H1 (cell line): ENCODE measurements around the gene PIBF1. TPM values are rescaled to one million over a fixed set of nuclear protein-coding genes. Genes with fewer than 3 reads are reported as not detected.

Source experiments
- CTCF ChIA-PET: fragments of 300-600 bp; sonication (Branson Sonifier 250); formaldehyde crosslinking; loops from one replicate; lab custom pipeline; 2021; ENCODE audit not compliant: partially characterized antibody; lab: Charles Lee
- POLR2A ChIA-PET: fragments of 300-600 bp; sonication (Branson Sonifier 250); formaldehyde crosslinking; loops from one replicate; lab custom pipeline; 2021; ENCODE audit warnings: inconsistent platforms; ENCODE audit not compliant: partially characterized antibody; lab: Charles Lee
- DNase-seq, 2 experiments: peaks; one replicate each; pipeline versions ENCODE4 v3.0.0 to v3.0.0-alpha.2; 2010 to 2022; ENCODE audit warnings: low spot score in 2 of 2, low read depth in 1 of 2, mixed read lengths in 1 of 2
- FAIRE-seq: peaks from 2 replicates; lab custom pipeline; 2011; peaks lifted over from hg19 to GRCh38; lab: Jason Lieb, UNC
- H2AFZ ChIP-seq: 2 replicates; pipeline ENCODE4 v1.8.1; 2012; ENCODE audit warnings: low read length, inconsistent platforms
- H2AK5ac ChIP-seq: 2 replicates; pipeline ENCODE4 v1.6.1; 2013; ENCODE audit warnings: low read depth, low read length
- H2BK120ac ChIP-seq: replicated peaks from 2 replicates; pipeline ENCODE3; 2013; ENCODE audit warnings: low read depth, low read length, inconsistent platforms
- H2BK12ac ChIP-seq: 2 replicates; pipeline ENCODE4 v1.6.1; 2013; ENCODE audit warnings: low read depth, low read length
- H2BK15ac ChIP-seq: 2 replicates; pipeline ENCODE4 v1.6.1; 2013; ENCODE audit warnings: low read length
- H2BK20ac ChIP-seq: 2 replicates; pipeline ENCODE4 v1.6.1; 2013; ENCODE audit warnings: low read length
- H2BK5ac ChIP-seq: 2 replicates; pipeline ENCODE4 v1.6.1; 2013; ENCODE audit warnings: low read depth, low read length
- H3K14ac ChIP-seq: 2 replicates; pipeline ENCODE4 v1.6.1; 2013; ENCODE audit warnings: inconsistent platforms; ENCODE audit not compliant: insufficient read length
- H3K18ac ChIP-seq: 2 replicates; pipeline ENCODE4 v1.6.1; 2013; ENCODE audit warnings: low read length; ENCODE audit errors: extremely low read depth
- H3K23ac ChIP-seq: 2 replicates; pipeline ENCODE4 v1.6.1; 2013; ENCODE audit warnings: inconsistent platforms; ENCODE audit not compliant: insufficient read length
- H3K23me2 ChIP-seq: 2 replicates; pipeline ENCODE4 v1.6.1; 2013; ENCODE audit warnings: low read depth, low read length
- H3K27ac ChIP-seq: 2 replicates; pipeline ENCODE4 v1.6.1; 2011; ENCODE audit warnings: low read depth, low read length, inconsistent platforms
- H3K27me3 ChIP-seq, 4 experiments: replicated peaks in 1 of 4; 1 replicate in 1 of 4; 2 replicates in 3 of 4; pipeline versions ENCODE4 v1.6.1 to v1.8.1; 2011 to 2013; ENCODE audit warnings: low read length in 3 of 4, mild to moderate bottlenecking in 3 of 4, inconsistent platforms in 2 of 4, mixed read lengths in 2 of 4, moderate library complexity in 1 of 4; ENCODE audit not compliant: control insufficient read depth in 3 of 4, insufficient read depth in 3 of 4; ENCODE audit errors: extremely low read depth in 1 of 4
- H3K36me3 ChIP-seq, 4 experiments: 2 replicates each; pipeline versions ENCODE4 v1.6.1 to v1.8.1; 2011 to 2013; ENCODE audit warnings: mild to moderate bottlenecking in 4 of 4, low read length in 3 of 4, moderate library complexity in 2 of 4, control low read depth in 1 of 4, inconsistent platforms in 1 of 4; ENCODE audit not compliant: insufficient read depth in 4 of 4, control insufficient read depth in 2 of 4
- H3K4ac ChIP-seq: replicated peaks from 2 replicates; pipeline ENCODE3; 2013; ENCODE audit warnings: low read length, low read depth, mixed read lengths, inconsistent platforms; ENCODE audit not compliant: insufficient read length
- H3K4me1 ChIP-seq, 4 experiments: replicated peaks in 1 of 4; 1 replicate in 1 of 4; 2 replicates in 3 of 4; pipeline versions ENCODE4 v1.6.1 to v1.8.1; 2011 to 2013; ENCODE audit warnings: low read length in 3 of 4, inconsistent platforms in 2 of 4, mixed read lengths in 1 of 4; ENCODE audit not compliant: insufficient read depth in 4 of 4, control insufficient read depth in 3 of 4
- H3K4me2 ChIP-seq, 2 experiments: 2 replicates each; pipeline versions ENCODE4 v1.6.1 to v1.8.1; 2011 to 2013; ENCODE audit warnings: low read depth in 2 of 2, low read length in 2 of 2, control low read depth in 1 of 2, inconsistent platforms in 1 of 2, mild to moderate bottlenecking in 1 of 2; ENCODE audit not compliant: insufficient read depth in 1 of 2
- H3K4me3 ChIP-seq, 4 experiments: fragments of 200-600, 300-600 bp in 1 of 4; sonication (generic), shearing (Covaris generic), sonication (Bioruptor Twin) in 1 of 4; 2 replicates each; pipeline versions ENCODE4 v1.5.1 to v1.8.1; 2011 to 2016; ENCODE audit warnings: low read length in 4 of 4, low read depth in 3 of 4, control low read depth in 2 of 4, inconsistent platforms in 2 of 4, mild to moderate bottlenecking in 2 of 4, mixed read lengths in 1 of 4, moderate library complexity in 1 of 4; ENCODE audit not compliant: insufficient read depth in 2 of 4; ENCODE audit errors: extremely low read depth in 1 of 4
- H3K56ac ChIP-seq: replicated peaks from 2 replicates; pipeline ENCODE3; 2013; ENCODE audit warnings: low read depth, mild to moderate bottlenecking, mixed read lengths, low read length, inconsistent platforms; ENCODE audit not compliant: insufficient read length
- H3K79me1 ChIP-seq: 2 replicates; pipeline ENCODE4 v1.6.1; 2013; ENCODE audit warnings: low read depth, low read length, control low read depth
- H3K79me2 ChIP-seq, 2 experiments: 2 replicates each; pipeline versions ENCODE4 v1.6.1 to v1.8.1; 2012 to 2013; ENCODE audit warnings: low read length in 2 of 2, mild to moderate bottlenecking in 2 of 2, inconsistent platforms in 1 of 2; ENCODE audit not compliant: insufficient read depth in 2 of 2, control insufficient read depth in 1 of 2
- H3K9ac ChIP-seq, 4 experiments: replicated peaks in 1 of 4; 1 replicate in 1 of 4; 2 replicates in 3 of 4; pipeline versions ENCODE4 v1.6.1 to v1.8.1; 2011 to 2013; ENCODE audit warnings: low read depth in 3 of 4, low read length in 3 of 4, control low read depth in 2 of 4, mild to moderate bottlenecking in 2 of 4, moderate library complexity in 2 of 4, inconsistent platforms in 1 of 4; ENCODE audit errors: extremely low read depth in 1 of 4
- H3K9me3 ChIP-seq, 2 experiments: 2 replicates each; pipeline versions ENCODE4 v1.6.1 to v1.8.1; 2012 to 2013; ENCODE audit warnings: mild to moderate bottlenecking in 2 of 2, moderate library complexity in 2 of 2, control low read depth in 1 of 2, inconsistent platforms in 1 of 2, low read depth in 1 of 2, low read length in 1 of 2, mixed read lengths in 1 of 2; ENCODE audit not compliant: insufficient read depth in 2 of 2
- H4K20me1 ChIP-seq, 2 experiments: replicated peaks in 1 of 2; 2 replicates each; pipeline versions ENCODE3 to v1.8.1; 2011 to 2013; ENCODE audit warnings: inconsistent platforms in 2 of 2, low read length in 2 of 2, mild to moderate bottlenecking in 1 of 2; ENCODE audit not compliant: insufficient read depth in 2 of 2, control insufficient read depth in 1 of 2
- H4K5ac ChIP-seq: 2 replicates; pipeline ENCODE4 v1.6.1; 2013; ENCODE audit warnings: low read length, low read depth, mixed read lengths, inconsistent platforms; ENCODE audit not compliant: insufficient read length
- H4K8ac ChIP-seq: 2 replicates; pipeline ENCODE4 v1.8.0; 2013; ENCODE audit warnings: mild to moderate bottlenecking, moderate library complexity, low read length, inconsistent platforms; ENCODE audit not compliant: insufficient read depth; ENCODE audit errors: extremely low read depth
- H4K91ac ChIP-seq: replicated peaks from 2 replicates; pipeline ENCODE3; 2013; ENCODE audit warnings: low read length, mixed read lengths, inconsistent platforms; ENCODE audit not compliant: insufficient read length
- WGBS, 2 experiments: shearing (Covaris generic) in 1 of 2; methylation state at CpG; one replicate each; pipeline versions ENCODE4 v1.1.6 to v1.1.7; 2013 to 2015; ENCODE audit warnings: low lambda C conversion rate in 2 of 2, mixed read lengths in 2 of 2, inconsistent platforms in 1 of 2, low coverage in 1 of 2, missing lambda C conversion rate in 1 of 2; ENCODE audit not compliant: insufficient replicate concordance in 2 of 2, insufficient coverage in 1 of 2, insufficient read length in 1 of 2; ENCODE audit errors: extremely low coverage in 1 of 2, missing lambda C conversion rate in 1 of 2; 5-methylcytosine and 5-hydroxymethylcytosine counted together
- polyA plus RNA-seq, 7 experiments: library from polyadenylated mRNA; depleted of rRNA in 3 of 7; stranded (reverse) in 5 of 7; unstranded in 2 of 7; fragments of >200 nt in 5 of 7; fragments of 200-250 nt in 2 of 7; gene quantifications; 1 replicate in 5 of 7; 2 replicates in 1 of 7; 4 replicates in 1 of 7; pipeline versions ENCODE4 v1.2.1 to v1.2.3, GENCODE V29; 2011 to 2013; ENCODE audit warnings: missing spikeins in 2 of 7, mixed read lengths in 2 of 7
- total RNA-seq: library from RNA; stranded (reverse); fragmentation: NEBNext Ultra II Directional; extraction: Animal tissue kit (Norgen Biotek cat#: 25700); gene quantifications from 2 replicates; pipeline ENCODE4 v1.2.1, GENCODE V29; 2021
- TF ChIP-seq, protein P1 (sequence below): fragments of 300-600 bp; sonication (generic); IDR thresholded peaks from 2 replicates; pipeline ENCODE4 v1.7.1; 2012; ENCODE audit warnings: low read length, moderate library complexity, mild to moderate bottlenecking, inconsistent platforms; ENCODE audit not compliant: insufficient replicate concordance

Gene PIBF1
- total and polyA plus RNA-seq, 2 of the 8 experiments (the other 6 are each of a cell fraction or from before 2014, with no cell fraction given), result 1.1 to 13.2 TPM

DNA sequence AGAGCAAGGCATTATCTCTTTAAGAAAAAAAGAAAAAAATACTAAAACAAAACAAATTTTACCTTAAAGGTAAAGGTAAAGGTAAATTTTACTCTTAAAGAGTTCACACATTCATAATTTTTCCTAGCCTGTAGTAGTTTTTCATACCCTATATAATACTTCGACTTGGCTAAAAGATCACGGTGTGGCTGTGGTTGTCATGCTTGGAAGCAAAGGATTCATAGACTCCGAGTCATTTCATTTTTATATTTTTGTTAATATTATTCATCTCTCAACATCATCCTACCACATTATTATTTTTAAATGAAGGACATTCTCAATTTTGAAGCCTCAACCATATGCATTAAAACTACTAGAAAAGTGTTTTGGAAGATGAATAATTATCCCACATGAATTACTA, 52.7 kb downstream of the PIBF1 start:
- no peak overlapping the region for H4K8ac ChIP-seq
- H2BK120ac ChIP-seq, result no peak overlapping the region
- no peaks in the 10 kb centered on the region for H3K79me2 ChIP-seq
- H3K9me3 ChIP-seq, result no peaks in the 10 kb centered on the region
- H3K4me1 ChIP-seq, result no peaks in the 10 kb centered on the region
- no peaks in the 10 kb centered on the region for H3K79me1 ChIP-seq
- no peak overlapping the region for H3K23ac ChIP-seq
- FAIRE-seq, result no peak
- H2AFZ ChIP-seq, result no peak overlapping the region
- no peak overlapping the region for H3K14ac ChIP-seq
- H3K18ac ChIP-seq, result no peak overlapping the region
- 95% methylated on average over 3 of the region's 3 CpGs; no CpG with 5 or more reads in 1 of the 2 experiments for WGBS, 2 experiments
- POLR2A ChIA-PET, result no interaction called here
- no peaks in the 10 kb centered on the region for H4K20me1 ChIP-seq
- no peak overlapping the region for H4K91ac ChIP-seq
- CTCF ChIA-PET, result no interaction called here
- H3K27me3 ChIP-seq, result no peaks in the 10 kb centered on the region
- DNase-seq, result no peak
- H2AK5ac ChIP-seq, result no peak overlapping the region
- no peaks in the 10 kb centered on the region; a peak in 1 of 8 replicates for H3K36me3 ChIP-seq
- H2BK5ac ChIP-seq, result no peak overlapping the region
- H2BK15ac ChIP-seq, result no peak overlapping the region
- no peak overlapping the region for H3K4me3 ChIP-seq
- H3K4ac ChIP-seq, result no peak overlapping the region
- no peak overlapping the region for H2BK20ac ChIP-seq
- no peak overlapping the region for H3K56ac ChIP-seq
- no peak overlapping the region for H3K4me2 ChIP-seq
- H2BK12ac ChIP-seq, result no peak overlapping the region
- H3K9ac ChIP-seq, result no peak overlapping the region
- no peak overlapping the region for H4K5ac ChIP-seq
- no peak overlapping the region for H3K27ac ChIP-seq
- H3K23me2 ChIP-seq, result no peaks in the 10 kb centered on the region
- TF ChIP-seq, protein P1, sequence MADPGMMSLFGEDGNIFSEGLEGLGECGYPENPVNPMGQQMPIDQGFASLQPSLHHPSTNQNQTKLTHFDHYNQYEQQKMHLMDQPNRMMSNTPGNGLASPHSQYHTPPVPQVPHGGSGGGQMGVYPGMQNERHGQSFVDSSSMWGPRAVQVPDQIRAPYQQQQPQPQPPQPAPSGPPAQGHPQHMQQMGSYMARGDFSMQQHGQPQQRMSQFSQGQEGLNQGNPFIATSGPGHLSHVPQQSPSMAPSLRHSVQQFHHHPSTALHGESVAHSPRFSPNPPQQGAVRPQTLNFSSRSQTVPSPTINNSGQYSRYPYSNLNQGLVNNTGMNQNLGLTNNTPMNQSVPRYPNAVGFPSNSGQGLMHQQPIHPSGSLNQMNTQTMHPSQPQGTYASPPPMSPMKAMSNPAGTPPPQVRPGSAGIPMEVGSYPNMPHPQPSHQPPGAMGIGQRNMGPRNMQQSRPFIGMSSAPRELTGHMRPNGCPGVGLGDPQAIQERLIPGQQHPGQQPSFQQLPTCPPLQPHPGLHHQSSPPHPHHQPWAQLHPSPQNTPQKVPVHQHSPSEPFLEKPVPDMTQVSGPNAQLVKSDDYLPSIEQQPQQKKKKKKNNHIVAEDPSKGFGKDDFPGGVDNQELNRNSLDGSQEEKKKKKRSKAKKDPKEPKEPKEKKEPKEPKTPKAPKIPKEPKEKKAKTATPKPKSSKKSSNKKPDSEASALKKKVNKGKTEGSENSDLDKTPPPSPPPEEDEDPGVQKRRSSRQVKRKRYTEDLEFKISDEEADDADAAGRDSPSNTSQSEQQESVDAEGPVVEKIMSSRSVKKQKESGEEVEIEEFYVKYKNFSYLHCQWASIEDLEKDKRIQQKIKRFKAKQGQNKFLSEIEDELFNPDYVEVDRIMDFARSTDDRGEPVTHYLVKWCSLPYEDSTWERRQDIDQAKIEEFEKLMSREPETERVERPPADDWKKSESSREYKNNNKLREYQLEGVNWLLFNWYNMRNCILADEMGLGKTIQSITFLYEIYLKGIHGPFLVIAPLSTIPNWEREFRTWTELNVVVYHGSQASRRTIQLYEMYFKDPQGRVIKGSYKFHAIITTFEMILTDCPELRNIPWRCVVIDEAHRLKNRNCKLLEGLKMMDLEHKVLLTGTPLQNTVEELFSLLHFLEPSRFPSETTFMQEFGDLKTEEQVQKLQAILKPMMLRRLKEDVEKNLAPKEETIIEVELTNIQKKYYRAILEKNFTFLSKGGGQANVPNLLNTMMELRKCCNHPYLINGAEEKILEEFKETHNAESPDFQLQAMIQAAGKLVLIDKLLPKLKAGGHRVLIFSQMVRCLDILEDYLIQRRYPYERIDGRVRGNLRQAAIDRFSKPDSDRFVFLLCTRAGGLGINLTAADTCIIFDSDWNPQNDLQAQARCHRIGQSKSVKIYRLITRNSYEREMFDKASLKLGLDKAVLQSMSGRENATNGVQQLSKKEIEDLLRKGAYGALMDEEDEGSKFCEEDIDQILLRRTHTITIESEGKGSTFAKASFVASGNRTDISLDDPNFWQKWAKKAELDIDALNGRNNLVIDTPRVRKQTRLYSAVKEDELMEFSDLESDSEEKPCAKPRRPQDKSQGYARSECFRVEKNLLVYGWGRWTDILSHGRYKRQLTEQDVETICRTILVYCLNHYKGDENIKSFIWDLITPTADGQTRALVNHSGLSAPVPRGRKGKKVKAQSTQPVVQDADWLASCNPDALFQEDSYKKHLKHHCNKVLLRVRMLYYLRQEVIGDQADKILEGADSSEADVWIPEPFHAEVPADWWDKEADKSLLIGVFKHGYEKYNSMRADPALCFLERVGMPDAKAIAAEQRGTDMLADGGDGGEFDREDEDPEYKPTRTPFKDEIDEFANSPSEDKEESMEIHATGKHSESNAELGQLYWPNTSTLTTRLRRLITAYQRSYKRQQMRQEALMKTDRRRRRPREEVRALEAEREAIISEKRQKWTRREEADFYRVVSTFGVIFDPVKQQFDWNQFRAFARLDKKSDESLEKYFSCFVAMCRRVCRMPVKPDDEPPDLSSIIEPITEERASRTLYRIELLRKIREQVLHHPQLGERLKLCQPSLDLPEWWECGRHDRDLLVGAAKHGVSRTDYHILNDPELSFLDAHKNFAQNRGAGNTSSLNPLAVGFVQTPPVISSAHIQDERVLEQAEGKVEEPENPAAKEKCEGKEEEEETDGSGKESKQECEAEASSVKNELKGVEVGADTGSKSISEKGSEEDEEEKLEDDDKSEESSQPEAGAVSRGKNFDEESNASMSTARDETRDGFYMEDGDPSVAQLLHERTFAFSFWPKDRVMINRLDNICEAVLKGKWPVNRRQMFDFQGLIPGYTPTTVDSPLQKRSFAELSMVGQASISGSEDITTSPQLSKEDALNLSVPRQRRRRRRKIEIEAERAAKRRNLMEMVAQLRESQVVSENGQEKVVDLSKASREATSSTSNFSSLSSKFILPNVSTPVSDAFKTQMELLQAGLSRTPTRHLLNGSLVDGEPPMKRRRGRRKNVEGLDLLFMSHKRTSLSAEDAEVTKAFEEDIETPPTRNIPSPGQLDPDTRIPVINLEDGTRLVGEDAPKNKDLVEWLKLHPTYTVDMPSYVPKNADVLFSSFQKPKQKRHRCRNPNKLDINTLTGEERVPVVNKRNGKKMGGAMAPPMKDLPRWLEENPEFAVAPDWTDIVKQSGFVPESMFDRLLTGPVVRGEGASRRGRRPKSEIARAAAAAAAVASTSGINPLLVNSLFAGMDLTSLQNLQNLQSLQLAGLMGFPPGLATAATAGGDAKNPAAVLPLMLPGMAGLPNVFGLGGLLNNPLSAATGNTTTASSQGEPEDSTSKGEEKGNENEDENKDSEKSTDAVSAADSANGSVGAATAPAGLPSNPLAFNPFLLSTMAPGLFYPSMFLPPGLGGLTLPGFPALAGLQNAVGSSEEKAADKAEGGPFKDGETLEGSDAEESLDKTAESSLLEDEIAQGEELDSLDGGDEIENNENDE, result no peak
